Measurements from ENCODE around the gene GAS2L3.

GRCh38 chr12:100564090-100564489, 9.4 kb upstream of the GAS2L3 start:
- TF ChIP-seq POLR2AphosphoS5 (IDR thresholded peaks at IDR 0.05; ENCODE audit: borderline replicate concordance, low read depth, low read length) (no peak), EZH2 (IDR thresholded peaks at IDR 0.05) (no peak)
